ENCODE results near the gene CABCOCO1. TPM values are rescaled to one million over a fixed set of nuclear protein-coding genes. Genes with fewer than 3 reads are reported as not detected.

The CABCOCO1 gene
- total RNA-seq, 1 donor, result 2.2 TPM

- H3K4me2 ChIP-seq (ENCODE audit: insufficient read depth, low read length), result no peak overlapping the region
- H4K20me1 ChIP-seq (ENCODE audit: insufficient read depth, low read length), result no peaks in the 10 kb centered on the region
- no peak overlapping the region for H3K4me3 ChIP-seq (ENCODE audit: insufficient read depth, low read length)
- H3K9me3 ChIP-seq (ENCODE audit: low read depth, low read length), result no peaks in the 10 kb centered on the region
- no peaks in the 10 kb centered on the region for H3K27me3 ChIP-seq (ENCODE audit: insufficient read depth, low read length)
- H2AFZ ChIP-seq (ENCODE audit: low read length), result no peak overlapping the region
- H3K36me3 ChIP-seq (ENCODE audit: insufficient read depth, low read length), result no peaks in the 10 kb centered on the region
- H3K79me2 ChIP-seq (ENCODE audit: insufficient read depth, low read length), result no peaks in the 10 kb centered on the region
- no peak for DNase-seq (ENCODE audit: insufficient read length, low spot score, missing footprints)
- H3K4me1 ChIP-seq (ENCODE audit: insufficient read depth, low read length), result peaks cover 14% of the 10 kb centered on the region
- H3K27ac ChIP-seq (ENCODE audit: low read depth, low read length), result no peak overlapping the region
- no peak for TF ChIP-seq CTCF (IDR thresholded peaks at IDR 0.05; ENCODE audit: extremely low read depth, low read depth, low read length)
These were observed 83.6 kb downstream of the CABCOCO1 start for GRCh38 chr10:61746377-61746776.

GRCh38 chr10:61747307-61747706 is 84.6 kb downstream of the CABCOCO1 start:
- Histone ChIP-seq H4K20me1 (ENCODE audit: insufficient read depth, low read length) (no peaks in the 10 kb centered on the region), H3K4me1 (ENCODE audit: insufficient read depth, low read length) (peaks cover 23% of the 10 kb centered on the region), H3K79me2 (ENCODE audit: insufficient read depth, low read length) (no peaks in the 10 kb centered on the region), H3K4me2 (ENCODE audit: insufficient read depth, low read length) (no peak overlapping the region), H3K4me3 (ENCODE audit: insufficient read depth, low read length) (no peak overlapping the region), H3K27me3 (ENCODE audit: insufficient read depth, low read length) (no peaks in the 10 kb centered on the region), H3K9me3 (ENCODE audit: low read depth, low read length) (no peaks in the 10 kb centered on the region), H3K36me3 (ENCODE audit: insufficient read depth, low read length) (no peaks in the 10 kb centered on the region), H3K27ac (ENCODE audit: low read depth, low read length) (no peak overlapping the region), H2AFZ (ENCODE audit: low read length) (no peak overlapping the region)
- no peak for TF ChIP-seq CTCF (IDR thresholded peaks at IDR 0.05; ENCODE audit: extremely low read depth, low read depth, low read length)
- DNase-seq (ENCODE audit: insufficient read length, low spot score, missing footprints), result no peak

- TF ChIP-seq CTCF (IDR thresholded peaks at IDR 0.05; ENCODE audit: extremely low read depth, low read depth, low read length), result no peak
- Histone ChIP-seq H3K79me2 (ENCODE audit: insufficient read depth, low read length) (no peaks in the 10 kb centered on the region), H3K4me3 (ENCODE audit: insufficient read depth, low read length) (no peak overlapping the region), H4K20me1 (ENCODE audit: insufficient read depth, low read length) (no peaks in the 10 kb centered on the region), H3K27ac (ENCODE audit: low read depth, low read length) (no peak overlapping the region), H3K9me3 (ENCODE audit: low read depth, low read length) (no peaks in the 10 kb centered on the region), H2AFZ (ENCODE audit: low read length) (no peak overlapping the region), H3K27me3 (ENCODE audit: insufficient read depth, low read length) (no peaks in the 10 kb centered on the region), H3K4me1 (ENCODE audit: insufficient read depth, low read length) (peaks cover 29% of the 10 kb centered on the region), H3K4me2 (ENCODE audit: insufficient read depth, low read length) (no peak overlapping the region), H3K36me3 (ENCODE audit: insufficient read depth, low read length) (no peaks in the 10 kb centered on the region)
- DNase-seq (ENCODE audit: insufficient read length, low spot score, missing footprints), result no peak
These were observed 86.6 kb downstream of the CABCOCO1 start for GRCh38 chr10:61749291-61749690.

- peaks cover 29% of the 10 kb centered on the region for H3K4me1 ChIP-seq (ENCODE audit: insufficient read depth, low read length)
- no peaks in the 10 kb centered on the region for H3K79me2 ChIP-seq (ENCODE audit: insufficient read depth, low read length)
- DNase-seq (ENCODE audit: insufficient read length, low spot score, missing footprints), result peak; percentile 37
- H3K27me3 ChIP-seq (ENCODE audit: insufficient read depth, low read length), result no peaks in the 10 kb centered on the region
- H3K4me3 ChIP-seq (ENCODE audit: insufficient read depth, low read length), result no peak overlapping the region
- no peak overlapping the region for H3K27ac ChIP-seq (ENCODE audit: low read depth, low read length)
- H3K36me3 ChIP-seq (ENCODE audit: insufficient read depth, low read length), result no peaks in the 10 kb centered on the region
- no peak overlapping the region for H3K4me2 ChIP-seq (ENCODE audit: insufficient read depth, low read length)
- H4K20me1 ChIP-seq (ENCODE audit: insufficient read depth, low read length), result no peaks in the 10 kb centered on the region
- H2AFZ ChIP-seq (ENCODE audit: low read length), result peak overlapping the region; percentile 49
- H3K9me3 ChIP-seq (ENCODE audit: low read depth, low read length), result no peaks in the 10 kb centered on the region
- peak; percentile 87 for TF ChIP-seq CTCF (IDR thresholded peaks at IDR 0.05; ENCODE audit: extremely low read depth, low read depth, low read length)
These were observed 88.3 kb downstream of the CABCOCO1 start for GRCh38 chr10:61750943-61751471.
